Cortex of kidney (tissue), 1 donor: Measurements from ENCODE around the gene OPCML.

ENCODE experiments used
- DNase-seq: peaks from one replicate; lab custom pipeline; 2025; lab: John Stamatoyannopoulos, UW

OPCML gene

GRCh38 chr11:132610216-132610615 is 922.1 kb downstream of the OPCML start:
- no peak for DNase-seq

- DNase-seq, result no peak
Observed at GRCh38 chr11:132607575-132607974, 924.7 kb downstream of the OPCML start.

- no peak for DNase-seq
Observed at GRCh38 chr11:132605825-132606570, 926.3 kb downstream of the OPCML start.

- DNase-seq, result no peak
Observed at GRCh38 chr11:132604431-132604830, 927.9 kb downstream of the OPCML start.

GRCh38 chr11:132601875-132602274 is 930.4 kb downstream of the OPCML start:
- DNase-seq, result no peak

- DNase-seq, result no peak
Observed at GRCh38 chr11:132595711-132596134, 936.6 kb downstream of the OPCML start.

- no peak for DNase-seq
Observed at GRCh38 chr11:132595246-132595645, 937.1 kb downstream of the OPCML start.

- DNase-seq, result no peak
Observed at GRCh38 chr11:132590986-132591385, 941.3 kb downstream of the OPCML start.

GRCh38 chr11:132590554-132590953 is 941.7 kb downstream of the OPCML start:
- no peak for DNase-seq

- DNase-seq, result no peak
Observed at GRCh38 chr11:132589791-132590190, 942.5 kb downstream of the OPCML start.

- DNase-seq, result no peak
Observed at GRCh38 chr11:132588366-132588765, 943.9 kb downstream of the OPCML start.

- no peak for DNase-seq
Observed at GRCh38 chr11:132587716-132588115, 944.6 kb downstream of the OPCML start.

GRCh38 chr11:132586801-132587200 is 945.5 kb downstream of the OPCML start:
- DNase-seq, result no peak

GRCh38 chr11:132579634-132580327 is 952.5 kb downstream of the OPCML start:
- no peak for DNase-seq

GRCh38 chr11:132579136-132579535 is 953.2 kb downstream of the OPCML start:
- no peak for DNase-seq

GRCh38 chr11:132578580-132578979 is 953.7 kb downstream of the OPCML start:
- DNase-seq, result no peak

GRCh38 chr11:132576706-132577105 is 955.6 kb downstream of the OPCML start:
- no peak for DNase-seq

- DNase-seq, result no peak
Observed at GRCh38 chr11:132564091-132564885, 968.0 kb downstream of the OPCML start.

GRCh38 chr11:132563050-132563449 is 969.3 kb downstream of the OPCML start:
- DNase-seq, result no peak

- no peak for DNase-seq
Observed at GRCh38 chr11:132561937-132562336, 970.4 kb downstream of the OPCML start.

GRCh38 chr11:132559331-132560036 is 972.8 kb downstream of the OPCML start:
- no peak for DNase-seq

- no peak for DNase-seq
Observed at GRCh38 chr11:132556316-132556715, 976.0 kb downstream of the OPCML start.
